Gastrocnemius medialis (tissue), 4 donors: Measurements from ENCODE around the gene CPLX1. TPM values are rescaled to one million over a fixed set of nuclear protein-coding genes. Genes with fewer than 3 reads are reported as not detected.

Experiments used
- ATAC-seq, 2 donors: fragments of 150-250 bp; one replicate each; pipeline ENCODE4 v1.9.1; 2016
- DNase-seq, 2 donors: peaks; one replicate each; pipeline ENCODE4 v3.0.0-alpha.2; 2019
- H3K27ac ChIP-seq, 4 donors: fragments of 200-600 bp; sonication (generic); 1 replicate in 1 of 4; 2 replicates in 3 of 4; pipeline ENCODE4 v1.5.1; 2016 to 2018; ENCODE audit warnings: mild to moderate bottlenecking in 2 of 4, moderate library complexity in 1 of 4
- H3K27me3 ChIP-seq, 3 donors: fragments of 200-600 bp; sonication (generic) in 2 of 3; 1 replicate in 1 of 3; 2 replicates in 2 of 3; pipeline versions ENCODE4 v1.5.1 to v1.6.0; 2016 to 2019; ENCODE audit warnings: mild to moderate bottlenecking in 1 of 3, moderate library complexity in 1 of 3
- H3K36me3 ChIP-seq, 2 donors: fragments of 200-600 bp; sonication (generic) in 1 of 2; one replicate each; pipeline ENCODE4 v1.5.1; 2017 to 2018
- H3K4me1 ChIP-seq, 2 donors: fragments of 200-600 bp; sonication (generic) in 1 of 2; one replicate each; pipeline ENCODE4 v1.5.1; 2016 to 2017; ENCODE audit warnings: mild to moderate bottlenecking in 2 of 2
- H3K4me3 ChIP-seq, 4 donors: fragments of 200-600 bp; sonication (generic) in 3 of 4; 1 replicate in 1 of 4; 2 replicates in 3 of 4; pipeline ENCODE4 v1.5.1; 2016 to 2019; ENCODE audit warnings: mild to moderate bottlenecking in 2 of 4
- H3K9me3 ChIP-seq, 3 donors: fragments of 200-600 bp; sonication (generic) in 2 of 3; 1 replicate in 1 of 3; 2 replicates in 2 of 3; pipeline ENCODE4 v1.5.1; 2016 to 2019
- CTCF ChIP-seq, 5 experiments: fragments of 450-650 bp in 3 of 5; fragments of 200-600 bp in 2 of 5; sonication (generic) in 2 of 5; IDR thresholded peaks in 4 of 5; conservative IDR thresholded peaks in 1 of 5; 1 replicate in 4 of 5; 2 replicates in 1 of 5; pipeline ENCODE4 v1.5.1; 2016 to 2019; ENCODE audit warnings: antibody characterized with exemption in 5 of 5, mild to moderate bottlenecking in 3 of 5, moderate library complexity in 3 of 5
- POLR2A ChIP-seq, 2 donors: fragments of 450-650 bp; IDR thresholded peaks; one replicate each; pipeline ENCODE4 v1.6.1; 2017; ENCODE audit warnings: antibody characterized with exemption in 2 of 2, mild to moderate bottlenecking in 2 of 2, moderate library complexity in 2 of 2
- in situ Hi-C, 4 donors: fragments of 200-750 bp; cut with MboI; loops; one replicate each; pipeline versions ENCODE4 v1.15.0 to v1.8.0; 2017; ENCODE audit warnings: low sequenced_read_pairs in 4 of 4
- intact Hi-C: fragments of 100-400 bp; cut with DNase I; formaldehyde crosslinking; loops from one replicate; pipeline ENCODE4 v1.15.1; 2023; ENCODE audit warnings: low total_unique reads
- total RNA-seq, 4 donors: library from RNA; depleted of rRNA; stranded (reverse); fragments of >200 nt; gene quantifications; one replicate each; pipeline versions ENCODE4 v1.1.0 to v1.2.3, GENCODE V29; 2016

The CPLX1 gene
- total RNA-seq, 4 donors from 2014 or later = 0.91 to 1.0 TPM; not detected in 2

- H3K9me3 ChIP-seq = no peaks in the 10 kb centered on the region
- H3K4me1 ChIP-seq = no peaks in the 10 kb centered on the region
- no peak for TF ChIP-seq POLR2A (IDR thresholded peaks at IDR 0.05)
- TF ChIP-seq CTCF (IDR thresholded peaks at IDR 0.05 in 4 of 5, conservative IDR thresholded peaks at IDR 0.05 in 1 of 5) = no peak
- peaks cover 0 to 93% of the 10 kb centered on the region in 2 donors for H3K36me3 ChIP-seq
- intact Hi-C loops = no loop called here
- DNase-seq = no peak
- no peak for ATAC-seq
- no peak overlapping the region for H3K27ac ChIP-seq
- H3K4me3 ChIP-seq = no peak overlapping the region
- H3K27me3 ChIP-seq = no peaks in the 10 kb centered on the region
- in situ Hi-C loops = no loop called here
These were observed 38.7 kb upstream of the CPLX1 start for GRCh38 chr4:864456-865120.

DNA sequence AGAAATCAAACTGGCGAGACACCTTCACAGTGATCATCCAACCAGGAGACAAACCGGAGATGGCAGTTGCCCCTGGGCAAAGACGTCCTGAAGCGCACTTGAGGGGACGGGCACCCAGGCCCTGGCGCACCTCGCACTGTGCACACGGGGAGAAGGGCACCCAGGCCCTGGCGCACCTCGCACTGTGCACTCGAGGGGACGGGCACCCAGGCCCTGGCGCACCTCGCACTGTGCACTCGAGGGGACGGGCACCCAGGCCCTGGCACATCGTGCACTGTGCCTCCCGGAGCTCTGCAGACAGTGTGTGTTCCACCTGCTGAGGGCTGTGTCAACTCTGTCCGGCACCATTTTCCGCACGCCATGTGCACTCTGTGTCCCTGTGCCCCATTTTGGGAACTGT, 34.6 kb upstream of the CPLX1 start:
- TF ChIP-seq POLR2A (IDR thresholded peaks at IDR 0.05) (no peak), CTCF (IDR thresholded peaks at IDR 0.05 in 4 of 5, conservative IDR thresholded peaks at IDR 0.05 in 1 of 5) (no peak)
- intact Hi-C loops = no loop called here
- H3K4me3 ChIP-seq = no peak overlapping the region
- H3K4me1 ChIP-seq = no peaks in the 10 kb centered on the region
- in situ Hi-C loops = no loop called here
- no peak overlapping the region for H3K27ac ChIP-seq
- H3K27me3 ChIP-seq = no peaks in the 10 kb centered on the region
- DNase-seq (no peak), ATAC-seq (no peak)
- H3K36me3 ChIP-seq = peaks cover 0 to 87% of the 10 kb centered on the region in 2 donors
- no peaks in the 10 kb centered on the region for H3K9me3 ChIP-seq

DNA sequence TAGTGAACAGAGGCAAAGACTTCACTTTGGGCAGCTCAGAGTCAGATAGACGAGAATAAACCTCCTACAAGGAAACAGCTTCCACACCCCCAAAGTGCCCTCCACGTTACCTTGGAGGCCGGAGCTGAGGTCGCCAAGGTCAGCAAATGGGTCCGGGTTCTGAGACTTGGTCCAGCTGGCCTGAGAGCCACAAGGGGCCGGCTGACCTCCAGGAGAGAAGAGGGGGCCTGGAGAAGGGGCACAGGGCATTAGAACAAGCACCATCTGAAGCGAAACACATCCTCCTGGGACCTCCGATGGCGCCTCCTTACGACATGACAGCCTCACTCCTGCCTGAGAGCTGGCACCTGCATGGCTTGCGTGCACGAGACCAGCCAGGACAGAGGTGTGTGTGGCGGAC, 33.6 kb upstream of the CPLX1 start:
- Histone ChIP-seq H3K4me1 (no peaks in the 10 kb centered on the region), H3K9me3 (no peaks in the 10 kb centered on the region), H3K27ac (no peak overlapping the region), H3K4me3 (no peak overlapping the region), H3K27me3 (no peaks in the 10 kb centered on the region), H3K36me3 (peaks cover 0 to 76% of the 10 kb centered on the region in 2 donors)
- ATAC-seq (no peak), DNase-seq (no peak)
- no peak for TF ChIP-seq POLR2A (IDR thresholded peaks at IDR 0.05)
- TF ChIP-seq CTCF (IDR thresholded peaks at IDR 0.05 in 4 of 5, conservative IDR thresholded peaks at IDR 0.05 in 1 of 5) = no peak
- in situ Hi-C loops = no loop called here
- intact Hi-C loops = no loop called here

GRCh38 chr4:858831-859451, 33.0 kb upstream of the CPLX1 start:
- Histone ChIP-seq H3K36me3 (peaks cover 0 to 71% of the 10 kb centered on the region in 2 donors), H3K27ac (no peak overlapping the region), H3K27me3 (no peaks in the 10 kb centered on the region), H3K4me1 (no peaks in the 10 kb centered on the region), H3K4me3 (no peak overlapping the region), H3K9me3 (no peaks in the 10 kb centered on the region)
- DNase-seq (no peak), ATAC-seq (no peak)
- in situ Hi-C loops = no loop called here
- intact Hi-C loops = no loop called here
- TF ChIP-seq CTCF (IDR thresholded peaks at IDR 0.05 in 4 of 5, conservative IDR thresholded peaks at IDR 0.05 in 1 of 5) = no peak
- TF ChIP-seq POLR2A (IDR thresholded peaks at IDR 0.05) = no peak
